Spleen (tissue), 11 donors: ENCODE measurements around the gene CNN2. TPM values are rescaled to one million over a fixed set of nuclear protein-coding genes. Genes with fewer than 3 reads are reported as not detected.
A peak's percentile ranks its signal among the peaks of the same experiment; 100 is the strongest.

Experiments used
- DNase-seq: peaks from one replicate; pipeline ENCODE4 v3.0.0-alpha.2; 2020
- H3K27ac ChIP-seq, 8 donors: fragments of 200-600 bp; sonication (generic) in 7 of 8; 1 replicate in 4 of 8; 2 replicates in 4 of 8; pipeline versions ENCODE4 v1.5.0 to v1.8.0; 2016 to 2021; ENCODE audit warnings: inconsistent platforms in 4 of 8, mild to moderate bottlenecking in 4 of 8, moderate library complexity in 1 of 8
- H3K27me3 ChIP-seq, 7 donors: fragments of 200-600 bp; sonication (generic) in 6 of 7; replicated peaks in 1 of 7; 1 replicate in 4 of 7; 2 replicates in 3 of 7; pipeline versions ENCODE4 v1.5.0 to v1.8.0; 2016 to 2021; ENCODE audit warnings: inconsistent platforms in 3 of 7, mild to moderate bottlenecking in 1 of 7
- H3K36me3 ChIP-seq, 6 donors: fragments of 200-600 bp; sonication (generic) in 5 of 6; 1 replicate in 4 of 6; 2 replicates in 2 of 6; pipeline versions ENCODE4 v1.5.0 to v1.8.0; 2016 to 2021; ENCODE audit warnings: inconsistent platforms in 2 of 6
- H3K4me1 ChIP-seq, 6 donors: fragments of 200-600 bp; sonication (generic) in 5 of 6; 1 replicate in 3 of 6; 2 replicates in 3 of 6; pipeline versions ENCODE4 v1.5.0 to v1.8.0; 2016 to 2021; ENCODE audit warnings: inconsistent platforms in 3 of 6
- H3K4me3 ChIP-seq, 8 donors: fragments of 200-600 bp; sonication (generic) in 7 of 8; 1 replicate in 4 of 8; 2 replicates in 4 of 8; pipeline versions ENCODE4 v1.5.0 to v1.8.0; 2016 to 2021; ENCODE audit warnings: inconsistent platforms in 4 of 8, mild to moderate bottlenecking in 4 of 8, moderate library complexity in 2 of 8
- H3K9me3 ChIP-seq, 8 donors: fragments of 200-600 bp; sonication (generic) in 7 of 8; 1 replicate in 4 of 8; 2 replicates in 4 of 8; pipeline versions ENCODE4 v1.5.0 to v1.8.0; 2016 to 2021; ENCODE audit warnings: inconsistent platforms in 4 of 8
- POLR2A ChIP-seq, 3 donors: fragments of 450-650 bp; IDR thresholded peaks; one replicate each; pipeline ENCODE4 v1.5.1; 2017; ENCODE audit warnings: antibody characterized with exemption in 3 of 3, mild to moderate bottlenecking in 1 of 3
- POLR2AphosphoS5 ChIP-seq, 3 donors: sonication (generic); formaldehyde crosslinking; IDR thresholded peaks; one replicate each; pipeline ENCODE4 v1.5.1; 2017; ENCODE audit warnings: antibody characterized with exemption in 3 of 3
- WGBS, 5 donors: extraction: QIAGEN DNeasy Blood & Tissue Kit in 3 of 5; methylation state at CpG; one replicate each; pipeline versions ENCODE4 v1.1.5 to v1.1.7; 2013 to 2018; 5-methylcytosine and 5-hydroxymethylcytosine counted together
- intact Hi-C: fragments of 100-400 bp; cut with DNase I; formaldehyde crosslinking; loops from one replicate; pipeline ENCODE4 v1.15.0; 2023; ENCODE audit warnings: low total_unique reads
- polyA plus RNA-seq, 3 donors: library from polyadenylated mRNA; stranded (reverse); fragments of 200-250 nt; gene quantifications; one replicate each; pipeline ENCODE4 v1.2.1, GENCODE V29; 2013
- total RNA-seq, 7 donors: library from RNA; depleted of rRNA in 3 of 7; stranded (reverse); fragments of >200 nt in 3 of 7; fragmentation: NEBNext Ultra II Directional in 4 of 7; extraction: Animal tissue kit (Norgen Biotek cat#: 25700) in 4 of 7; gene quantifications; one replicate each; pipeline versions ENCODE4 v1.1.0 to v1.2.1, GENCODE V29; 2016 to 2021
- TF ChIP-seq, protein P1 (sequence below), 11 experiments: fragments of 200-600 bp in 7 of 11; fragments of 450-650 bp in 4 of 11; sonication (generic) in 4 of 11; IDR thresholded peaks in 8 of 11; conservative IDR thresholded peaks in 3 of 11; 1 replicate in 7 of 11; 2 replicates in 4 of 11; pipeline versions ENCODE4 v1.4.0 to v1.8.0; 2016 to 2021; ENCODE audit warnings: antibody characterized with exemption in 11 of 11, inconsistent platforms in 4 of 11, mild to moderate bottlenecking in 1 of 11
- donor health status: healthy with polysubstance abuse.
- donor health status: DM: no; HTN: no; CAD: no; lungs with moderate emphysema.
- donor health status: DM: no; HTN: no; CAD: no.
- donor health status: Bipolar disorder and iron deficiency.
- donor health status: healthy.
- donor health status: DM: no; HTN: no; CAD: no.
- donor health status: DM: yes; HTN: yes; CAD: no.

CNN2 gene
- total and polyA plus RNA-seq, 10 donors = 102 to 296 (median 188) TPM

DNA sequence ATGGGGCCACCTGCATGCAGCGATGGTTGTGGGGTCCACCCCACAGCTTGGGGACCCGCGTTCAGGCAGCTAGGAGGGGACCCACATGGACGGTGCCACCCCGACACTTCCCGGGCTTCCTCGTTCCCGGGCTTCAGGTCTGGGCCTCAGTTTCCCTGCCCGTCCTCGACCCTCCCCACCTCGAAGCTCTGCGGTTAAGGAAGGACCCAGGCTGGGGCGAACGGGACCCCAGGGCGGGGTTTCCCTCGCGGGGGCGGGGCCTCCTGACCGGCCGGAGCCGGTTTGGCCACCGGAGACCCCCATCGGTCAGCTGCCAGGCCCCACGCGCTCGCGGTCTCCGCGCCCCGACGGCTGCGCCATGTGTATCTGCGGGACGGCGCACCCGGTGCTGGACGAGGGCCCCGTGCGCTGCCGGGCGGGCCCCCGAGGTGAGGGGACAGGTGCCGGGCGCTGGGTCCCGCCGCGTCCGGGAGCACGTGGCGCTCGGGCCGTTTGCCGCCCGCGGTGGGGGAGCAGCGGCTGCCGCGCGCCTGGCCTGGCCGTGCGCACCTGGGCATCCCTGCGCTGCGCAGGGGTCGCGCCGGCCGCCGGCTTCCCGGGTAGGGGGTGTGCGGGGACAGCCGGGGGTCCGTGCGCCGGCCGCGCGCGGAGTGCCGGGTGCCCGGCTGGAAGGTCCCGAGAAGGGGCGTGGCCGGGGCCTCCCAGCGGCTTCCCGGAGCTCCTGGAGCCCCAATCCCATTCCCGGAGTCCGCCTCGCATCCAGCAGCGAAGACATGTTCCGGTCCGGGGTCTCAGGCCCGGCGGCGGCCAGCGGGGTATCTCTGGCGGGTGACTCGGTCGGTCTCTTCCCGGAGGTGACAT lies 44.8 kb downstream of the CNN2 start:
- peaks cover 62 to 100% (median 94%) of the 10 kb centered on the region in 6 donors for H3K4me1 ChIP-seq
- H3K27me3 ChIP-seq = peaks cover 0 to 18% (median 0%) of the 10 kb centered on the region in 7 donors
- intact Hi-C loops = loop anchor here (10.0 kb wide), 1 partner anchor 46 kb away; the partner anchor contains the start of genes CNN2, RNU6-2 and TMEM259
- 59 to 83% (median 69%) methylated on average over 24 to 99 of the region's 99 CpGs for WGBS, 5 donors
- H3K9me3 ChIP-seq = no peaks in the 10 kb centered on the region
- H3K36me3 ChIP-seq = peaks cover 0 to 76% (median 48%) of the 10 kb centered on the region in 6 donors
- TF ChIP-seq POLR2AphosphoS5 (IDR thresholded peaks at IDR 0.05) = peak in 1 of 3 donors; percentile 45
- no peak for TF ChIP-seq POLR2A (IDR thresholded peaks at IDR 0.05)
- peak; percentile 81 for DNase-seq
- H3K27ac ChIP-seq = peak overlapping the region in 5 of 8 donors; percentile 36 to 98 (median 97)
- peak overlapping the region in 1 of 8 donors; percentile 35 for H3K4me3 ChIP-seq

DNA sequence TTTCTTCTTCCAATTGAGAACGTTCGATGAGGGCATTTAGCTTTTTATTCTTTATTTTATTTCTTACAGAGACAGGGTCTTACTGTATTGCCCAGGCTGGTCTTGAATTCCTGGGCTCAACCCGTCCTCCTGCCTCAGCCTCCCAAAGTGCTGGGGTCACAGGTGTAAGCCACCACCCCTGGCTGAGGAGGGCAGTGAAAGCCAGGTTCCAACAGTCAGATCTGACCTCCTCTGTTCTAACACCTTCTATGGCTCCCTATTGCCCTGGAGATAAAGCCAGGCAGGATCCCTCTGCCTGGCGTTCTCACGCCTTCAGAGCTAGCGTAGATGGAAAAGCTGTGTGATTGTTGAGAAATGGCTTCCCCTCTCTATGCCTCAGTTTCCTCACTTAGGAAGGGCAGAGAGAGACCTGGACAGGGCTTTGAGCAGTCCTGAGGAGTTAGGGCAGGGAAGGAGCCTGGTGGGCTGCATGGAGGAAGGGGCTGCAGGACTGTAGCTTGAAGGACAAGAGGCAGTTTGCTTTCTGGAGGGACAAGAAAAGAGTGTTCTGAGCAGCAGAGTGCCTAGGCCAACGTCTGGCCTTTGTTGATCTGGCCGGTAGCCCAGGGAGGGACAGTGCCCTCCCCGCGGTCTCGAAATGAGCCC lies 46.1 kb downstream of the CNN2 start:
- Histone ChIP-seq H3K4me1 (peaks cover 63 to 100% (median 95%) of the 10 kb centered on the region in 6 donors), H3K9me3 (no peaks in the 10 kb centered on the region), H3K27ac (peak overlapping the region in 5 of 8 donors; percentile 22 to 97 (median 87)), H3K27me3 (peaks cover 0 to 15% (median 0%) of the 10 kb centered on the region in 7 donors), H3K4me3 (no peak overlapping the region), H3K36me3 (peaks cover 0 to 84% (median 49%) of the 10 kb centered on the region in 6 donors)
- intact Hi-C loops = loop anchor here (10.0 kb wide), 1 partner anchor 48 kb away; the partner anchor contains the start of genes CNN2, RNU6-2 and TMEM259
- 87 to 92% (median 91%) methylated on average over 11 of the region's 11 CpGs for WGBS, 5 donors
- TF ChIP-seq, protein P1, sequence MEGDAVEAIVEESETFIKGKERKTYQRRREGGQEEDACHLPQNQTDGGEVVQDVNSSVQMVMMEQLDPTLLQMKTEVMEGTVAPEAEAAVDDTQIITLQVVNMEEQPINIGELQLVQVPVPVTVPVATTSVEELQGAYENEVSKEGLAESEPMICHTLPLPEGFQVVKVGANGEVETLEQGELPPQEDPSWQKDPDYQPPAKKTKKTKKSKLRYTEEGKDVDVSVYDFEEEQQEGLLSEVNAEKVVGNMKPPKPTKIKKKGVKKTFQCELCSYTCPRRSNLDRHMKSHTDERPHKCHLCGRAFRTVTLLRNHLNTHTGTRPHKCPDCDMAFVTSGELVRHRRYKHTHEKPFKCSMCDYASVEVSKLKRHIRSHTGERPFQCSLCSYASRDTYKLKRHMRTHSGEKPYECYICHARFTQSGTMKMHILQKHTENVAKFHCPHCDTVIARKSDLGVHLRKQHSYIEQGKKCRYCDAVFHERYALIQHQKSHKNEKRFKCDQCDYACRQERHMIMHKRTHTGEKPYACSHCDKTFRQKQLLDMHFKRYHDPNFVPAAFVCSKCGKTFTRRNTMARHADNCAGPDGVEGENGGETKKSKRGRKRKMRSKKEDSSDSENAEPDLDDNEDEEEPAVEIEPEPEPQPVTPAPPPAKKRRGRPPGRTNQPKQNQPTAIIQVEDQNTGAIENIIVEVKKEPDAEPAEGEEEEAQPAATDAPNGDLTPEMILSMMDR (IDR thresholded peaks at IDR 0.05 in 8 of 11, conservative IDR thresholded peaks at IDR 0.05 in 3 of 11) = no peak
- no peak for TF ChIP-seq POLR2A (IDR thresholded peaks at IDR 0.05)
- no peak for TF ChIP-seq POLR2AphosphoS5 (IDR thresholded peaks at IDR 0.05)
- no peak for DNase-seq

DNA sequence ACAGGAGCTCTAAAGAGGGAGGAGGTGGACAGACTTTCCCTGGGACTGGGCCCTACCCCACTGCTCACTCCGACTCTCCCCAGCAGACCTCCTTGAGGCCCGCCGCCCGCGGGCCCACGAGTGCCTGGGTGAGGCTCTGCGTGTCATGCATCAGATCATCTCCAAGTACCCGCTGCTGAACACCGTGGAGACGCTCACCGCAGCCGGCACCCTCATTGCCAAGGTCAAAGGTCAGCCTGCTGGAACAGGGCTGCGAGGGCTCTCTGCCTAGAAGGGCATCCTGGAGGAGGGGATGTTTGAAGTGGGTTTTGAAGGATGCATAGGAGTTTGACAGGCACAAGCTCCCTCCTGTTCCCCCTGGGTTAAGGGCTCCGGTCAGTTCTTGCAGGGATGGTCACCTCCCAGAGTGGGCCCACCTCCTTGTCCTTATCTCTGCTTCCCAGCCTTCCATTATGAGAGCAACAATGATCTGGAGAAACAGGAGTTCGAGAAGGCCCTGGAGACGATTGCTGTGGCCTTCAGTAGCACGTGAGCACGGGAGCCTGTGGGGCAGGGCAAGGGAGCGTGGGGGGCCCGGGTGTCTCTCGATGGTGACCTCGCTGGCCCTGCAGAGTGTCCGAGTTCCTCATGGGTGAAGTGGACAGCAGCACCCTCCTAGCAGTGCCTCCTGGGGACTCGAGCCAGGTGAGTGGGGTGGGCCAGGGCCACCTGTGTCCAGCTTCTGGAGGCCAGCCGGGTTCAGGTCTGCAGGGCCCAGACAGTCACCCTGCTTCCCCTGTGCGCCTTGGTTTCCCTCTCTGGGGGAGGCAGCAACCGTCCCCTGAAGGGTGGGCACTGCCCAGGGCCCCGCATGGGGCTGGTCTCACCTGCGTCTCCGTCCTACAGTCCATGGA lies 46.9 kb downstream of the CNN2 start:
- WGBS, 5 donors = 82 to 94% (median 89%) methylated on average over 15 to 30 of the region's 30 CpGs
- Histone ChIP-seq H3K4me3 (peak overlapping the region in 2 of 8 donors; percentile 40 to 66), H3K27ac (peak overlapping the region in 5 of 8 donors; percentile 22 to 97 (median 88)), H3K9me3 (no peaks in the 10 kb centered on the region), H3K27me3 (peaks cover 0 to 15% (median 0%) of the 10 kb centered on the region in 7 donors), H3K36me3 (peaks cover 0 to 91% (median 52%) of the 10 kb centered on the region in 6 donors), H3K4me1 (peaks cover 66 to 100% (median 97%) of the 10 kb centered on the region in 6 donors)
- DNase-seq = no peak
- TF ChIP-seq POLR2AphosphoS5 (IDR thresholded peaks at IDR 0.05) (peak in 1 of 3 donors; percentile 55), POLR2A (IDR thresholded peaks at IDR 0.05) (no peak)
- intact Hi-C loops = loop anchor here (10.0 kb wide), 1 partner anchor 49 kb away; the partner anchor contains the start of genes CNN2, RNU6-2 and TMEM259

DNA sequence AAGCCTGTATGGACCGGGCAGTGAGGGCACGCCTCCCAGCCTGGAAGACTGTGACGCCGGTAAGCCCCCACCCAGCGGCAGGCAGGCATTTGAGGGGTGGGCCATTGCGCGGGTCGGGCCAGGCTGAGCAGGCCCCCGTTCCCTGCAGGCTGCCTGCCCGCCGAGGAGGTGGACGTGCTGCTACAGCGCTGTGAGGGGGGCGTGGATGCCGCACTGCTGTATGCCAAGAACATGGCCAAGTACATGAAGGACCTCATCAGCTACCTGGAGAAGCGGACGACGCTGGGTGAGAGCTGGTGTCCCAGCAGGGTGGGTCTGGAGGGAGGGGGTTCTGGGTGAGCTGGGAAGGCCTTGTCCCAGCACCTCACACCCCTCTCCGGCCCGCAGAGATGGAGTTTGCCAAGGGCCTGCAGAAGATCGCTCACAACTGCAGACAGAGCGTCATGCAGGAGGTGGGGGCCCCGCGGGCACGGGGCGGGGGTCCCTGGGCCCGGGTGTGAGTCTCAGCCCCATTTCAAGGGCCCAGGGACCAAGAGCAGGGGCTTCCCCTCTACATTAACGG lies 47.6 kb downstream of the CNN2 start:
- intact Hi-C loops = loop anchor here (10.0 kb wide), 1 partner anchor 49 kb away; the partner anchor contains the start of genes CNN2, RNU6-2 and TMEM259
- H3K36me3 ChIP-seq = peaks cover 0 to 93% (median 54%) of the 10 kb centered on the region in 6 donors
- peaks cover 60 to 100% (median 95%) of the 10 kb centered on the region in 6 donors for H3K4me1 ChIP-seq
- TF ChIP-seq POLR2A (IDR thresholded peaks at IDR 0.05) (no peak), POLR2AphosphoS5 (IDR thresholded peaks at IDR 0.05) (peak in 1 of 3 donors; percentile 61)
- TF ChIP-seq, protein P1 (IDR thresholded peaks at IDR 0.05 in 8 of 11, conservative IDR thresholded peaks at IDR 0.05 in 3 of 11) = no peak
- peak overlapping the region in 7 of 8 donors; percentile 10 to 66 (median 38) for H3K4me3 ChIP-seq
- peak overlapping the region; percentile 58 to 97 (median 81) for H3K27ac ChIP-seq
- peaks cover 0 to 15% (median 0%) of the 10 kb centered on the region in 7 donors for H3K27me3 ChIP-seq
- 42 to 67% (median 63%) methylated on average over 14 to 28 of the region's 28 CpGs for WGBS, 5 donors
- H3K9me3 ChIP-seq = no peaks in the 10 kb centered on the region
- DNase-seq = peak; percentile 83
